DMS 273 treated with DMSO at 0.1 percent for 48 hours (cell line): Measurements from ENCODE around the gene HFE.

ENCODE experiments used
- DNase-seq: peaks from one replicate; lab custom pipeline; 2025; lab: John Stamatoyannopoulos, UW

The HFE gene

DNA sequence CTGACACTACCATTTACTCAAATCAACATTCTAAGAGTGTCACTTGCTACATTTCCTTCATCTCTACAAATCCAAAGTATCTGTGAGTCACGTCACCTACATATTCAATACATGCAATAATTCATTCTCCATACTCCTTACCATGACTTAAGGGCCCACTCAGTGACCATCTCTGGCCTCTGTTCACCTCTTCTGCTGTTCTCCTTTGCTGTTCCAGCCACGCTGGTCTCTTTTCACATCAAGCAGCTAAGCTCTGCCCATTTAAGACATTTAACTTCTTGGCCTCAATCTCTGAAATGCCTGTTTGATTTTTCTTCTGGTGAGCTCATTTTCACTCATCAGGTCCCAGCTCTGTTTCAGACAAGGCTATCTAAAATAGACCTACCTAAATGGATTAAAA, 46.5 kb downstream of the HFE start:
- DNase-seq: no peak

DNA sequence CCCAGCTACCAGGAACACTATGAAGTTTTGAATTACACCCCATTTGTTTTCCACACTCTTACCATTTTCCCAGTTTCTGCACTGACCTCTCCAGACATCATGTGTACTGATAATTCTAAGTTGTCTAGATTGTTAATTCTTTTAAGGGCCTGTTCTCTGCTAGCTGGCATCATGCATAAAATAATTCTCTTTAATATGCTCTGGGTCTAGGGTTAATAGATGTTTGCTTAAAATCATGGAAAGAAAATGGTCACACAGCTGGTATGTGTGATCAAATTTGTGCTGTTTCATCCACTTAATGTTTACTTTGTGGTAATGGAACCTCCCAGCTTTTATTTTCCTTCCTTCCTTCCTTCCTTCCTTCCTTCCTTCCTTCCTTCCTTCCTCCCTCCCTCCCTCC, 49.1 kb downstream of the HFE start:
- DNase-seq: no peak

DNA sequence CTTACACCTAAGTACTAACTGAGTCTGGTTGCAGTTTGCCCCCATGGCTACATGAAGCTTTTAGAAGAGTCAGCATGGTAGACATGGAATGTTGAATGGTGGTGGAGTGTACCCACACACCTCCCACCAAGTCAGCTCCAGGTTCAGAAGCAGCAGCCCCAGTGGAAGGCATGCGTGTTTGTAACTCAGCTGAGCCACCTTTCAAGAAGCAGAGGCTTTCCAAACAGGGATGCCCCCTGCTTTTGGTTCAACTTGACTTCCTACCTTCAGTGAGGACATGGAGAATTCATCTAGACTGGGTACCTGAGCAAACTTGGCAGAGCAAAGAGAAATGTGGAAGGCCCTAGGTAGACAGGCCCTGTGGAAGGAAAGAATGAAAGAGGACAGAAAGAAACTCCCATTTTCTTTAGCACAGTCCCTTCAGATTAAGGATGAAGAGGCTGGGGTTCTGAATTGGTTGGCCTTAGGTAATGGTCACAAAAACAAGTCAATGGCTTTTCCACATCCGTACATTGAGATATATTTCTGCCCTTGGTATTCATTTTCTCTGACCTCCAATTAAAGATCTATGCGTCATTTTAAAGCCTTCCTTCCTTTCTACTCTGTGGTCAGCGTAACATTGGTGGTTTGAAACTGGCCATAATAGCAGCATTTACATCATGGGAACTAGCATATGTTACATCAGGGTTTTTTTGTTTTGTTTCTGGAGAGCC, 53.2 kb downstream of the HFE start:
- no peak for DNase-seq

DNA sequence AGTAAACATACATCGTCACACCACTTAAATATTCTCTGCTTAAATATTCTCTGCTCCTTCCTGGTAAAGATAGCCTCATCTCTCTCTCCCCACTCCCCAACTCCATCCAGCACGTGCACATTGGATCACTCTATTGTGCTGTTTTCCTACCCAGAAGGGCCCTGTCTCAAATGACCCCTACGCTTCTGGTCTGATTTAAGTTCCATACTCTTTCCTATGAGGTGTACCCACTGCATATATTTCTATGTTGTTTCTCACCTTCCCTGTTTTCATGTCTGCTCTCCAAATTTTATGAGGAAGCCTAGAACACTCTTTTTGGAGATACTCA, 53.7 kb downstream of the HFE start:
- DNase-seq: no peak

DNA sequence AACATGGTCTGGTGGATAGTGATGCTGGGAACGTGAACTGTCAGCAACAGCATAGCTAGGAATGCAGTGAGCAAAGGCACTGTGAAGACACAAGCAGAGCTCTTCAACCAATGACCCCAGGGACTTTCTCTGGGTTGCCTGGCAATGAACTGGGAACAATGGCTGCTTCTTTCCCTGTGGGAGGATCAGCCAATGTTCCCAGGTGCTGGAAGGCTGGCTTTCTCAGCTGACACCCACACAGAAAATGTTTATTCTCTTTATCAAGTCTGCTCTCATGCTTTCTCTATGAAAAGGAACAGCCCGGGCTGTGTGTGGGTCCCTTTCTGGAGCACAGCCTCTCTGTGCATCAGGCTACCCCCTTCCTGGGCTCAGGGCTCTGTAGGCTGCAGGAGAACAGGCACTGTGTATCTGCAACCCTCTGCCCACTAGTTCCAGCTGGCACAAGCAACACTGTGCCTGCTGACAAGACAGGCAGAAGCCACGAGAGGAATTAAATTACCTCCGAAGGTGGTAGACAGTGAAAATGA, 54.2 kb downstream of the HFE start:
- DNase-seq: no peak

DNA sequence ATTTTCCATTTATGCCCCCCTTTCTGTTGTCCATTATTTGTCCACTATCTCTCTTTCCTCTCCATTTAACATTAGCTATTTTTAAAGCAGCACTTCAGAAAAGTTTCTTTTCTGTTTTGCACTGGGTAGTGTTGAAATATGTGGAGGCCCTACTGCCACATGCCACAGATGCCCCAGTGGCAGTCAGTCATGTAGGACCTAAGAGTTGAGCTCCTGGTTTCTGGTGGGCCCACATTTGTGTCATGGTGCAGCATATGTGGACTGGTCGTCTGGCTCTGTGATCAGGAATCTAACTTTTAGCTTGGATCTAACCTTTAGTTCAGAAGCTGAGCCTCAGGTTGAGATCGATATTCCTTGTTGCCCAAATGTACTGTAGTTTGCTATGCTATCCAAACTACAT, 54.8 kb downstream of the HFE start:
- no peak for DNase-seq
